H9 (cell line): Measurements from ENCODE around the gene PPM1B. TPM values are rescaled to one million over a fixed set of nuclear protein-coding genes. Genes with fewer than 3 reads are reported as not detected.
A peak's percentile ranks its signal among the peaks of the same experiment; 100 is the strongest.

Experiments used
- DNase-seq: peaks from one replicate; pipeline ENCODE4 v3.0.0-alpha.2; 2017
- H2AFZ ChIP-seq: one replicate; pipeline ENCODE4 v1.6.1; 2013; ENCODE audit warnings: mild to moderate bottlenecking, low read length, control low read depth, moderate library complexity
- H2AK5ac ChIP-seq: 2 replicates; pipeline ENCODE4 v1.6.1; 2013; ENCODE audit warnings: low read length, control low read depth, mixed read lengths; ENCODE audit not compliant: insufficient read length
- H2BK120ac ChIP-seq: one replicate; pipeline ENCODE4 v1.6.1; 2013; ENCODE audit warnings: low read depth, mild to moderate bottlenecking, low read length, control low read depth, inconsistent platforms; ENCODE audit not compliant: poor library complexity, severe bottlenecking
- H2BK12ac ChIP-seq: 2 replicates; pipeline ENCODE4 v1.6.1; 2013; ENCODE audit warnings: low read length, control low read depth, mixed read lengths, low read depth; ENCODE audit not compliant: insufficient read length
- H2BK15ac ChIP-seq: 2 replicates; pipeline ENCODE4 v1.6.1; 2013; ENCODE audit warnings: low read depth, low read length, control low read depth
- H2BK20ac ChIP-seq: one replicate; pipeline ENCODE4 v1.6.1; 2013; ENCODE audit warnings: low read depth, mild to moderate bottlenecking, low read length, control low read depth, inconsistent platforms; ENCODE audit not compliant: poor library complexity, severe bottlenecking
- H2BK5ac ChIP-seq: 2 replicates; pipeline ENCODE4 v1.6.1; 2013; ENCODE audit warnings: low read length, control low read depth, mixed read lengths; ENCODE audit not compliant: insufficient read length
- H3K14ac ChIP-seq: 2 replicates; pipeline ENCODE4 v1.6.1; 2013; ENCODE audit warnings: low read length, control low read depth; ENCODE audit not compliant: insufficient read depth
- H3K18ac ChIP-seq: 2 replicates; pipeline ENCODE4 v1.6.1; 2013; ENCODE audit warnings: low read depth, mild to moderate bottlenecking, mixed read lengths, low read length, control low read depth; ENCODE audit not compliant: insufficient read length
- H3K23ac ChIP-seq: 2 replicates; pipeline ENCODE4 v1.6.1; 2013; ENCODE audit warnings: low read length, control low read depth, mixed read lengths, low read depth; ENCODE audit not compliant: insufficient read length
- H3K23me2 ChIP-seq: 2 replicates; pipeline ENCODE4 v1.6.1; 2013; ENCODE audit warnings: low read depth, mild to moderate bottlenecking, mixed read lengths, low read length, control low read depth; ENCODE audit not compliant: insufficient read length, poor library complexity, severe bottlenecking
- H3K27ac ChIP-seq: 2 replicates; pipeline ENCODE4 v1.5.1; 2013; ENCODE audit warnings: low read length, control low read depth, mixed read lengths, low read depth; ENCODE audit not compliant: insufficient read length
- H3K27me3 ChIP-seq: 2 replicates; pipeline ENCODE4 v1.6.1; 2013; ENCODE audit warnings: low read length, control low read depth, inconsistent platforms; ENCODE audit not compliant: insufficient read depth
- H3K4ac ChIP-seq: 2 replicates; pipeline ENCODE4 v1.6.1; 2013; ENCODE audit warnings: low read depth, mild to moderate bottlenecking, control low read depth, inconsistent platforms, low read length, moderate library complexity
- H3K4me1 ChIP-seq: 2 replicates; pipeline ENCODE4 v1.6.1; 2013; ENCODE audit warnings: low read length, control low read depth, inconsistent platforms; ENCODE audit not compliant: insufficient read depth
- H3K4me2 ChIP-seq: 2 replicates; pipeline ENCODE4 v1.6.1; 2013; ENCODE audit warnings: low read length, control low read depth, mixed read lengths; ENCODE audit not compliant: insufficient read length, insufficient read depth
- H3K56ac ChIP-seq: 2 replicates; pipeline ENCODE4 v1.6.1; 2013; ENCODE audit warnings: low read depth, mild to moderate bottlenecking, mixed read lengths, low read length, control low read depth; ENCODE audit not compliant: insufficient read length
- H3K79me1 ChIP-seq: 2 replicates; pipeline ENCODE4 v1.6.1; 2013; ENCODE audit warnings: low read depth, mild to moderate bottlenecking, moderate library complexity, low read length, control low read depth, inconsistent platforms; ENCODE audit not compliant: insufficient read depth, poor library complexity, severe bottlenecking
- H3K79me2 ChIP-seq: 2 replicates; pipeline ENCODE4 v1.6.1; 2013; ENCODE audit warnings: low read length, control low read depth, inconsistent platforms; ENCODE audit not compliant: insufficient read depth
- H3K9ac ChIP-seq: 2 replicates; pipeline ENCODE4 v1.6.1; 2013; ENCODE audit warnings: low read length, control low read depth, mixed read lengths; ENCODE audit not compliant: insufficient read length; ENCODE audit errors: extremely low read depth
- H3K9me3 ChIP-seq: one replicate; pipeline ENCODE4 v1.6.1; 2013; ENCODE audit warnings: low read depth, low read length, inconsistent platforms; ENCODE audit not compliant: control insufficient read depth
- H3T11ph ChIP-seq: one replicate; pipeline ENCODE4 v1.6.1; 2013; ENCODE audit warnings: mild to moderate bottlenecking, low read length, control low read depth, inconsistent platforms
- H4K20me1 ChIP-seq: one replicate; pipeline ENCODE4 v1.6.1; 2013; ENCODE audit not compliant: control insufficient read depth, insufficient read length, insufficient read depth
- H4K5ac ChIP-seq: 2 replicates; pipeline ENCODE4 v1.6.1; 2013; ENCODE audit warnings: low read depth, mild to moderate bottlenecking, mixed read lengths, low read length, control low read depth; ENCODE audit not compliant: insufficient read length
- H4K8ac ChIP-seq: replicated peaks from 2 replicates; pipeline ENCODE4 v1.6.1; 2013; ENCODE audit warnings: low read length, control low read depth, mixed read lengths, low read depth; ENCODE audit not compliant: insufficient read length
- H4K91ac ChIP-seq: 2 replicates; pipeline ENCODE4 v1.6.1; 2013; ENCODE audit warnings: low read depth, mild to moderate bottlenecking, moderate library complexity, mixed read lengths, low read length, control low read depth; ENCODE audit not compliant: insufficient read length
- H3K27ac Mint-ChIP-seq, 3 experiments: 2 replicates in 2 of 3; 3 replicates in 1 of 3; pipeline ENCODE4 v1.8.0; 2020 to 2021; ENCODE audit warnings: mixed read lengths in 3 of 3, mild to moderate bottlenecking in 1 of 3, moderate library complexity in 1 of 3
- H3K27me3 Mint-ChIP-seq: 2 replicates; pipeline ENCODE4 v1.8.0; 2021; ENCODE audit warnings: low read depth, mild to moderate bottlenecking, moderate library complexity, mixed read lengths
- H3K36me3 Mint-ChIP-seq, 3 experiments: 2 replicates in 2 of 3; 3 replicates in 1 of 3; pipeline ENCODE4 v1.8.0; 2020 to 2021; ENCODE audit warnings: low read depth in 3 of 3, mixed read lengths in 3 of 3; ENCODE audit not compliant: insufficient read depth in 1 of 3
- H3K4me1 Mint-ChIP-seq, 2 experiments: 2 replicates each; pipeline ENCODE4 v1.8.0; 2020; ENCODE audit warnings: mixed read lengths in 2 of 2
- H3K4me3 Mint-ChIP-seq, 2 experiments: 2 replicates in 1 of 2; 3 replicates in 1 of 2; pipeline ENCODE4 v1.8.0; 2020 to 2021; ENCODE audit warnings: mild to moderate bottlenecking in 2 of 2, mixed read lengths in 2 of 2, moderate library complexity in 1 of 2
- H3K9me3 Mint-ChIP-seq, 2 experiments: 2 replicates in 1 of 2; 3 replicates in 1 of 2; pipeline ENCODE4 v1.8.0; 2020; ENCODE audit warnings: mild to moderate bottlenecking in 2 of 2, mixed read lengths in 2 of 2, moderate library complexity in 1 of 2
- CTCF ChIP-seq: fragments of 200-600 bp; sonication (generic); conservative IDR thresholded peaks from 3 replicates; pipeline ENCODE4 v1.8.0; 2021; ENCODE audit warnings: antibody characterized with exemption, mild to moderate bottlenecking
- WGBS: extraction: QIAGEN DNeasy Blood & Tissue Kit; methylation state at CpG from one replicate; pipeline ENCODE4 v1.1.7; 2013; ENCODE audit warnings: missing lambda C conversion rate, low lambda C conversion rate, mixed read lengths; ENCODE audit not compliant: insufficient read length; ENCODE audit errors: extremely low coverage; 5-methylcytosine and 5-hydroxymethylcytosine counted together
- total RNA-seq: library from RNA; stranded (reverse); gene quantifications from 2 replicates; pipeline ENCODE4 v1.2.1, GENCODE V29; 2021

Gene PPM1B
- total RNA-seq, 1 experiment from 2014 or later = 156 TPM

- H3K4me1 Mint-ChIP-seq = peaks cover 0 to 3% of the 10 kb centered on the region in 2 experiments; a peak in 1 of 4 replicates
- Histone ChIP-seq H3K79me2 (peaks cover 9% of the 10 kb centered on the region), H3K23me2 (no peaks in the 10 kb centered on the region), H2BK120ac (no peak overlapping the region), H2BK5ac (no peak overlapping the region), H4K5ac (no peak overlapping the region), H3K56ac (no peak overlapping the region), H3K4me2 (no peak overlapping the region), H4K8ac (no peak overlapping the region), H4K91ac (no peak overlapping the region), H3K27me3 (no peaks in the 10 kb centered on the region; the same call in 1 of the 2 replicates), H3K9me3 (no peaks in the 10 kb centered on the region), H3K4ac (no peak overlapping the region), H3K14ac (no peak overlapping the region), H3K79me1 (peaks cover 14% of the 10 kb centered on the region), H3K4me1 (no peaks in the 10 kb centered on the region; the same call in 1 of the 2 replicates), H2AFZ (no peak overlapping the region), H3K23ac (no peak overlapping the region), H3K9ac (no peak overlapping the region), H3K18ac (no peak overlapping the region), H4K20me1 (no peaks in the 10 kb centered on the region), H3K27ac (no peak overlapping the region), H2BK12ac (no peak overlapping the region), H3T11ph (no peak overlapping the region), H2BK15ac (no peak overlapping the region), H2BK20ac (no peak overlapping the region), H2AK5ac (no peak overlapping the region)
- no CpG with 5 or more reads among the region's 2 CpGs for WGBS
- DNase-seq = no peak
- H3K27me3 Mint-ChIP-seq = no peaks in the 10 kb centered on the region
- peak overlapping the region in 1 of 3 experiments; percentile 65; a peak in 2 of 7 replicates for H3K27ac Mint-ChIP-seq
- peaks cover 20 to 73% (median 66%) of the 10 kb centered on the region in 3 experiments; a peak in 6 of 7 replicates for H3K36me3 Mint-ChIP-seq
- TF ChIP-seq CTCF = no peak
- H3K9me3 Mint-ChIP-seq = no peaks in the 10 kb centered on the region
- no peak overlapping the region for H3K4me3 Mint-ChIP-seq
Observed at GRCh38 chr2:44215827-44216226, 47.2 kb downstream of the PPM1B start.
